WTC11 (cell line): ENCODE results near the gene CCND1.

Experiments
- CTCF ChIP-seq: fragments of 200-600 bp; IDR thresholded peaks from 2 replicates; pipeline ENCODE4 v1.8.0; 2022; ENCODE audit warnings: antibody characterized with exemption
- E2F1 ChIP-seq: sonication (generic); formaldehyde crosslinking; IDR thresholded peaks from 2 replicates; pipeline ENCODE4 v1.8.0; 2022; ENCODE audit warnings: mild to moderate bottlenecking, missing genetic modification reagents
- E2F4 ChIP-seq: sonication (generic); formaldehyde crosslinking; IDR thresholded peaks from 2 replicates; pipeline ENCODE4 v1.8.1; 2022; ENCODE audit warnings: low read depth, mild to moderate bottlenecking, moderate library complexity, missing genetic modification reagents, borderline replicate concordance
- E2F5 ChIP-seq: sonication (generic); formaldehyde crosslinking; IDR thresholded peaks from 2 replicates; pipeline ENCODE4 v1.8.1; 2022; ENCODE audit warnings: mild to moderate bottlenecking, moderate library complexity, missing genetic modification reagents
- GTF2I ChIP-seq: fragments of 250-450 bp; sonication (Bioruptor Pico); conservative IDR thresholded peaks from 2 replicates; pipeline ENCODE4 v1.4.0; 2021; ENCODE audit warnings: mild to moderate bottlenecking
- NR3C1 ChIP-seq: sonication (generic); formaldehyde crosslinking; conservative IDR thresholded peaks from 2 replicates; pipeline ENCODE4 v1.8.1; 2023; ENCODE audit warnings: low read depth, mild to moderate bottlenecking, missing genetic modification reagents
- STAT6 ChIP-seq: sonication (generic); formaldehyde crosslinking; conservative IDR thresholded peaks from 2 replicates; pipeline ENCODE4 v1.8.1; 2023; ENCODE audit warnings: mild to moderate bottlenecking, low read depth, missing genetic modification reagents, moderate library complexity
- TF ChIP-seq, protein P1 (sequence below): sonication (generic); formaldehyde crosslinking; IDR thresholded peaks from 2 replicates; pipeline ENCODE4 v1.8.1; 2022; ENCODE audit warnings: low read depth, missing genetic modification reagents, borderline replicate concordance
- TF ChIP-seq, protein P2 (sequence below): sonication (generic); formaldehyde crosslinking; IDR thresholded peaks from 2 replicates; pipeline ENCODE4 v1.8.0; 2023; ENCODE audit warnings: missing genetic modification reagents, mild to moderate bottlenecking, borderline replicate concordance

DNA sequence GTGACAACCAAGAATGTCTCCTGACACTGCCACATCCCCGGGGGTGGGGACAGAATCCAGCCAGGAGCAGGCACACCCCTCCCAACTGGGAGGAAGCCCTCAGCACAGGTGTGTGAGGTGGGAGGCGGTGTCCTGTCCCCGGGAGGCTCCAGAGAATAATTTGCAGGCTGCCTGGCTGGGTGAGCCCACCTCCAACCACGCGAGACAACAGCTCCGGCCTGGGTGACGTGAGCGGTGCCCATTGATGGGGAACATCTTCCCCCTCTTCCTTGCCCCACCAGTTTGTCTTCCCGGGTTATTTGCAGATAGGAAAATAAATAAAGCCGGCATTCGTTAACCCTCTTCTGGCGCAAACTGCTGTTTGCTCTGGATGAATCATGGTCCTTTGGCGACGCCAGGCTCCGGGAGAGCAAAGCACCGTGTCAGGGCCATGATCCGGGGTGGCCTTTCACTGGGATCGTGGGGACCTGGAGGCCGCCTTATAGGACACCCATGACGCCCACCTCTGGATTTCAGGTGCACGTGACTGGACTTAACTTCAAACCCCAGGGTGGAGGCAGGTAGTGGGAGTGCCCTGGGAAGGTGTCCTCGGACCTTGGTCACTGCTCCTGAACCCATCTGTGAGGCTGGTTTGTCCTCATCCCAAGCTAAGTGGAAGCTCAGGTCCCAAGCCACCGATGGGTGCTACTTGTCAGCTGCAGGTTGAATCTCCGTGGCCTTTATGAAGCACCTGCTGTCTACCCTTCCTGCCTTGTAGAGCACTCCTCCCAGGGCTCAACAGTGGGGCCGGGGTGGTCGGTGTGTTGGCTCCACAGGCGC is 13.9 kb downstream of the CCND1 start:
- TF ChIP-seq E2F1 (no peak), CTCF (no peak), STAT6 (no peak), NR3C1 (CRISPR knock-in tag) (no peak), GTF2I (CRISPR knock-in tag) (no peak), E2F5 (CRISPR knock-in tag) (no peak), E2F4 (CRISPR knock-in tag) (no peak)
- TF ChIP-seq, protein P1, sequence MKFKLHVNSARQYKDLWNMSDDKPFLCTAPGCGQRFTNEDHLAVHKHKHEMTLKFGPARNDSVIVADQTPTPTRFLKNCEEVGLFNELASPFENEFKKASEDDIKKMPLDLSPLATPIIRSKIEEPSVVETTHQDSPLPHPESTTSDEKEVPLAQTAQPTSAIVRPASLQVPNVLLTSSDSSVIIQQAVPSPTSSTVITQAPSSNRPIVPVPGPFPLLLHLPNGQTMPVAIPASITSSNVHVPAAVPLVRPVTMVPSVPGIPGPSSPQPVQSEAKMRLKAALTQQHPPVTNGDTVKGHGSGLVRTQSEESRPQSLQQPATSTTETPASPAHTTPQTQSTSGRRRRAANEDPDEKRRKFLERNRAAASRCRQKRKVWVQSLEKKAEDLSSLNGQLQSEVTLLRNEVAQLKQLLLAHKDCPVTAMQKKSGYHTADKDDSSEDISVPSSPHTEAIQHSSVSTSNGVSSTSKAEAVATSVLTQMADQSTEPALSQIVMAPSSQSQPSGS (CRISPR knock-in tag), result no peak
- TF ChIP-seq, protein P2, sequence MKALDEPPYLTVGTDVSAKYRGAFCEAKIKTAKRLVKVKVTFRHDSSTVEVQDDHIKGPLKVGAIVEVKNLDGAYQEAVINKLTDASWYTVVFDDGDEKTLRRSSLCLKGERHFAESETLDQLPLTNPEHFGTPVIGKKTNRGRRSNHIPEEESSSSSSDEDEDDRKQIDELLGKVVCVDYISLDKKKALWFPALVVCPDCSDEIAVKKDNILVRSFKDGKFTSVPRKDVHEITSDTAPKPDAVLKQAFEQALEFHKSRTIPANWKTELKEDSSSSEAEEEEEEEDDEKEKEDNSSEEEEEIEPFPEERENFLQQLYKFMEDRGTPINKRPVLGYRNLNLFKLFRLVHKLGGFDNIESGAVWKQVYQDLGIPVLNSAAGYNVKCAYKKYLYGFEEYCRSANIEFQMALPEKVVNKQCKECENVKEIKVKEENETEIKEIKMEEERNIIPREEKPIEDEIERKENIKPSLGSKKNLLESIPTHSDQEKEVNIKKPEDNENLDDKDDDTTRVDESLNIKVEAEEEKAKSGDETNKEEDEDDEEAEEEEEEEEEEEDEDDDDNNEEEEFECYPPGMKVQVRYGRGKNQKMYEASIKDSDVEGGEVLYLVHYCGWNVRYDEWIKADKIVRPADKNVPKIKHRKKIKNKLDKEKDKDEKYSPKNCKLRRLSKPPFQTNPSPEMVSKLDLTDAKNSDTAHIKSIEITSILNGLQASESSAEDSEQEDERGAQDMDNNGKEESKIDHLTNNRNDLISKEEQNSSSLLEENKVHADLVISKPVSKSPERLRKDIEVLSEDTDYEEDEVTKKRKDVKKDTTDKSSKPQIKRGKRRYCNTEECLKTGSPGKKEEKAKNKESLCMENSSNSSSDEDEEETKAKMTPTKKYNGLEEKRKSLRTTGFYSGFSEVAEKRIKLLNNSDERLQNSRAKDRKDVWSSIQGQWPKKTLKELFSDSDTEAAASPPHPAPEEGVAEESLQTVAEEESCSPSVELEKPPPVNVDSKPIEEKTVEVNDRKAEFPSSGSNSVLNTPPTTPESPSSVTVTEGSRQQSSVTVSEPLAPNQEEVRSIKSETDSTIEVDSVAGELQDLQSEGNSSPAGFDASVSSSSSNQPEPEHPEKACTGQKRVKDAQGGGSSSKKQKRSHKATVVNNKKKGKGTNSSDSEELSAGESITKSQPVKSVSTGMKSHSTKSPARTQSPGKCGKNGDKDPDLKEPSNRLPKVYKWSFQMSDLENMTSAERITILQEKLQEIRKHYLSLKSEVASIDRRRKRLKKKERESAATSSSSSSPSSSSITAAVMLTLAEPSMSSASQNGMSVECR (CRISPR knock-in tag), result no peak
